HG02870 (cell line): ENCODE measurements around the gene OR4D2.
"Not testable (repeated sequence)": the region's sequence is repeated elsewhere in the genome, so short reads cannot be mapped to it uniquely, and the experiment has no call there.

ENCODE experiments used
- ATAC-seq: cut with Tn5 transposase; IDR thresholded peaks from one replicate; pipeline ENCODE4 v1.9.1; 2021; ENCODE audit warnings: mild to moderate bottlenecking, moderate library complexity; ENCODE audit not compliant: unreplicated experiment

The OR4D2 gene

DNA sequence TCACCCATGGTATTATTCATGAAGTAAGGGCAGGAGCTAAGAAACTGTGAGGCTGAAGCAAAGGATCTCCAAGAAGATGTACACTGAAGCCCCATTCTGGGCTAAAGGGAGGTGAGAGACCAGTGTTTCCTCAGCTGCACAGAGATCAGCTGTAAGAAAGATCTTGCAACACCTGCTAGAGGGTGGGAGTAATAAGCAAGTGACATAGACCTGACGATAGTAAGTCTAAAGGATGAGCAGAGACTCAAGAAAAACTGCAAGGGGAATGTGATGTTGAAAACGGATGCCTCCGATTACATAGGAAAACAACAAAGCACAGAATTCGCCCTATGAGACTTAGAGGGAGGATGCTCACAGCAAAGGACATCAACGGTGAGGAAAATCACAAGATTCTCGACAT lies at the start of gene OR4D2:
Gene OR4D2, plus strand, starts transcription at position 301 of the 400 bp plus-strand sequence. CDS start 2,674 bp downstream, outside the sequence.
- ATAC-seq = no peak

GRCh38 chr17:58117382-58117781 lies 49.4 kb upstream of the OR4D2 start:
- no peak for ATAC-seq

DNA sequence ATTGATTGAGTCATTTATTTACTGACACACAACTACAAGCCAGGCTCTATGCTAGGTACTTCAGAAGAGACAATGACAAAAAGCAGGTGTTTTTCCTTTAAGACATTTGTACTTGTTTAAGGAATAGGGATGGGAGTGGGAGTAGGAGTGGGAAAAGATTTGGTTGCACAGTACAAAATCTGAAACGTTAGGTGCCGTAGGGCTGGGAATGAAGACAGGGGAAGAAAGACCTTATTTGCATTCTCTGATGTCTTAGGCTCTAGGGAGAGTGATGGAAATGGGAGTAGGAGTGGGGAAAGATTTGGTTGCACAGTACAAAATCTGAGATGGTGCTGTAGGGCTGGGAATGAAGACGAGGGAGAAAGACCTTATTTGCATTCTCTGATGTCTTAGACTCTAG lies 47.3 kb upstream of the OR4D2 start:
- no peak for ATAC-seq

DNA sequence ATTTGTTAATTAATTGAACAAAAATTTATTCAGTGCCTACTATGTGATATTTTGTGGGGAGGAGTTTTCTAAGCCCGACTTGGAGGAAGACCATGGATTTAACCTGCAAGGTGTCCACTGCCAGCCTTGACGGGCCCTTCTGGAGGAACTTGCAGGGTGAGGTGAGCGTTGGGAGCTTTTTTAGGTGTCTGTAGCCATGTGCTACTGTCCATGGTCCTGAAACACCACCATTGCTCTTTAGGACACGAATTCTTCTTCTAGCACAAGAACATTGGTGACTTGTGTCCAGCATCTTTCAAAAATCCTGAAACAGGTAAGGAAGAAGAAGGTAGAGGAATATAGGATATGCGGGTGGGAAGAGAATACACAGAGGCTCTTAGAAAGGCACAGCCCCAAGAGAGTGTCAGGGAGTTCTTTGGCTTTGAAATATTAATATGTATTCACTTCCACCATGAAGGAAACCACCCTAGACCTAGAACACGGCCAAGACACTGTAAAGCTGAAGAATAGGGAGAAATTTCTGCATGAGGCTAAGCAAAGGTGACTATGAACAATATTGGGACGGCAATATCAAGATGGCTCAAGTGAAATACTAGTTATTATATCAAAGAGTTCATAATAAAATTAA lies 46.5 kb upstream of the OR4D2 start:
- no peak for ATAC-seq

DNA sequence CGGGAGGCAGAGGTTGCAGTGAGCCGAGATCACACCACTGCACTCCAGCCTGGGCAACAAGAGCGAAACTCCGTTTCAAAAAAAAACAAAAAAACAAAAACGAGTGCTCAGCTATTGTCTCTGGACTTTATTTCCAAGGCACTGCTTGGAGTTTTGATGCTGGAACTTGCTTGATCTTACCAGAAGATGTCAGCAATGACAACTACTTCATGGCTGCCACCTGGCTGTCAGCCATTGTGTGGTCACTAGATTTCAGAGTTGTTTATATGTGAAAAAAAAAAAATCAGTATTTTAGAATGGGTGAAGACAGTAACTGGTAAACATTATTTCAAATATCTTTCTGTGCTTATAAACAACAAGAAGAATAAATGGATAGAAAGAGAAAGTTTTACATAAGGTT lies 44.9 kb upstream of the OR4D2 start:
- no peak for ATAC-seq

DNA sequence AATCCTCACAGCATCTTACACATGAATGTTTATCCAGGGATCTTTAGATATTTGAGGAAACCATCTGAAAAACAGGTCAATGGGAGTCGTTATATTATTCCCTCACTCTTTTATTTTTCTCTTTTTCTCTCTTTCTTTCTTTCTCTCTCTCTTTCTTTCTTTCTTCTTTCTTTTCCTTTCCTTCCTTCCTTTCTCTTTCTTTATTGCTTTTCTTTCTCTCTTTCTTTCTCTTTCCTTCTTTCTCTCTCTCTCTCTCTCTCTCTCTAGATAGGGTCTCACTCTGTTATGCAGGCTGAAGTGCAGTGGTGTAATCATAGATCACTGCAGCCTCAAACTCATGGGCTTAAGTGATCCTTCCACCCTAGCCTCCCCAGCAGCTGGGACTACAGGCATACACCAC lies 38.9 kb upstream of the OR4D2 start:
- ATAC-seq = no peak

DNA sequence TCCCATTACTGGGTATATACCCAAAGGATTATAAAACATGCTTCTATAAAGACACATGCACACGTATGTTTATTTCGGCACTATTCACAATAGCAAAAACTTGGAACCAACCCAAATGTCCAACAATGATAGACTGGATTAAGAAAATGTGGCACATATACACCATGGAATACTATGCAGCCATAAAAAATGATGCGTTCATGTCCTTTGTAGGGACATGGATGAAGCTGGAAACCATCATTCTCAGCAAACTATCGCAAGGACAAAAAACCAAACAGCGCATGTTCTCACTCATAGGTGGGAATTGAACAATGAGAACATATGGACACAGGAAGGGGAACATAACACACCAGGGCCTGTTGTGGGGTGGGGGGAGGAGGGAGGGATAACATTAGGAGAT lies 34.1 kb upstream of the OR4D2 start:
- not testable (repeated sequence) for ATAC-seq

DNA sequence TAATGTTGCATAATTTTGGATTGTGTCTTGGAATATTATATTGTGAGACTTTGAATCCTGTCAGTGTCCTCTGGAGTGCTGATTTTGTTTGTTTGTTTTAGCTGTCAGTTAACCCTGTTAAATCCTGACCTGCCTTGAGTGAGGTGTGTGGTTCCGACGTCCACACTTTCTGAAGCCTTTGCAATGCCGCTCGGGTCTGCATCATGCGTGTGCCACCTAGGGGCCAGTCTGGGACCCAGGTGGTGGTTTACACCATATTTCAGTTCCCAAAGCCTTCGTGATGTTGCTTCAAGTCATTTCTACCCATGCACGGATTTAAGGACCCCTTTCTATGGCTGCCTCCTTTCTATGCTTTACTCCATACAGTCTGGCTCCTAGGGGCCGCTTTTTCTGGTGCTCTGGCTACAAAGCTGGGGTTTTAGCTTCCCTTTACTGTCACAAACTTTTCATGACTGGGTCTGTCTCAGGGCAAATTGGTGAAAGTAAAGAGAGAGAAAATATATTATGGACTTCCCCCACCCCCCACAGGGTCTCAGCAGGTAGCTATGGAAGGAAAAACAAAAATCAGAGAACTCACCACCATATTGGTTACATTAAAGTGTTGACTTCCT lies 30.0 kb upstream of the OR4D2 start:
- ATAC-seq = no peak

- ATAC-seq = no peak
Observed at GRCh38 chr17:58141505-58141904, 25.3 kb upstream of the OR4D2 start.

GRCh38 chr17:58143335-58143734 lies 23.4 kb upstream of the OR4D2 start:
- ATAC-seq = not testable (repeated sequence)

DNA sequence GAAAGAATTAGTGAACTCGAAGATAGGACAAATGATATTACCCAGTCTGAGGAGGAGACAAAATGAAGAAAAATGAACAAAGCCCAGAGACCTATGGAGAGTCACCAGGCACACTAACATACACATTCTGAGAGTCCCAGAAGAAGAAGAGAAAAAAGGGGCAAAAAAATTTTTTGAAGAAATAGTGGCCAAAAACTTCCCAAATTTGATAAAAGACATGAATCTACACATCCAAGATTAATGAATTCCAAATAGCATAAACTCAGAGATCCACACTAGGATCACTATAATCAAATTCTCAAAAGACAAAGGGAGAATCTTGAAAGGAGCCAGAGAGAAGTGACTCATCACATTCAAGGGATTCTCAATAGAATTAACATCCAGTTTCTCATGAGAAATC lies 22.0 kb upstream of the OR4D2 start:
- no peak for ATAC-seq

- no peak for ATAC-seq
Observed at GRCh38 chr17:58147930-58148434, 18.8 kb upstream of the OR4D2 start, which contains the start of gene OR4D1. Gene OR4D1 (plus strand): TSS chr17:58148384. CDS start chr17:58155154, 6,770 bp downstream.

DNA sequence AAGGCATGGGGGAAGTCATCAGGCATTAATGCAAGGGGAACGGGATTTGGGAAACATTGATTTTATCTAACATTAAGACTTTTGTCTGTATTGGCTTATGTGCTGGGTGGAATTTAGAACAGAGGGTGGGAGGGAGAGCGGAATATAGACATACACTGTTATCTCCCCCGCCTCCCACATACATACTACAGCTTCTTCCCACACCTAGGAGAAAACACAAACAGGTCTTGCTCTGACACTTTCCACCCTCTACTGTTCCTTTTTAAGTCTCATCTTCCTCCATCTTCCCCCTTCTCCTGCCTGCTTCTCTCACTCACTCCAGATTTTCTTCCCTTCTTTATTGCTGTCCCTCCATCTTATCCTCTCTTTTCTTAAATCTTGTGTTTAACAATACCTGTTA lies 18.2 kb upstream of the OR4D2 start:
- ATAC-seq = no peak

DNA sequence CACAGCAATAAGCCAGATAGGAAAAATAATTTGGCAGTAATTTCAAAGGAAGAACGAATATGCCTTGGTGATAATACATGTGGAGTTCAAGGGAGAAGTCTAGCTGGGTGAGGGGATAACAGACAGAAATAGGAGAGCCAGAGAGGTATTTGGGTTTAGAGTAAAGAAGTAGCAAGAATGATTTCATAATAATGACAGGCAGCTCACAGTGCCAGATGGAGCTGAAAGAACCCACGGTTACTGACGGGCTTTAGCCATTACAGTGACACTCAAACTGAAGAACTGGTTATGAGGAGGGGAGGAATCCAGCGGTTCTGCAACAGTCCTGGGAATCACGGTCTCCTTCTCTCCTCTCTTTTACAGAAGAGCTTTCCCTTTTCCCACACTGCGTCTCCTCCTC lies 16.4 kb upstream of the OR4D2 start:
- ATAC-seq = no peak

GRCh38 chr17:58153046-58153445 lies 13.7 kb upstream of the OR4D2 start:
- ATAC-seq = no peak

DNA sequence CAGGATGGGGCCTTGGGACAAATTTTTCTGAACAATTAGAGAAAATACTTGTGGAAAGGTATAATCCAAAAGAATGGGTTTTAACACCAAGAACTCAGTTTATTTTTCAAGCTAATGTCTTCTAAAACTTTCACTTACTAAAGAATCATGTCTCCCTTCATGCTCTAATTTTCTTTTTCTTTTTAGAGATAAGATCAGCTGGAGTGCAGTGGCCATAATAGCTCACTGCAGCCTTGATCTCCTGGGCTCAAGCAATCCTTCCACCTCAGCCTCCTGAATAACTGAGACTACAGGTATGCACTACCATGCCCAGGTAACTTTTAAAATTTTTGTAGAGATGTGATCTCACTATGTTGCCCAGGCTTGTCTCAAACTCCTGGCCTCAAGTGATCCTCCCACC lies 13.1 kb upstream of the OR4D2 start:
- no peak for ATAC-seq

DNA sequence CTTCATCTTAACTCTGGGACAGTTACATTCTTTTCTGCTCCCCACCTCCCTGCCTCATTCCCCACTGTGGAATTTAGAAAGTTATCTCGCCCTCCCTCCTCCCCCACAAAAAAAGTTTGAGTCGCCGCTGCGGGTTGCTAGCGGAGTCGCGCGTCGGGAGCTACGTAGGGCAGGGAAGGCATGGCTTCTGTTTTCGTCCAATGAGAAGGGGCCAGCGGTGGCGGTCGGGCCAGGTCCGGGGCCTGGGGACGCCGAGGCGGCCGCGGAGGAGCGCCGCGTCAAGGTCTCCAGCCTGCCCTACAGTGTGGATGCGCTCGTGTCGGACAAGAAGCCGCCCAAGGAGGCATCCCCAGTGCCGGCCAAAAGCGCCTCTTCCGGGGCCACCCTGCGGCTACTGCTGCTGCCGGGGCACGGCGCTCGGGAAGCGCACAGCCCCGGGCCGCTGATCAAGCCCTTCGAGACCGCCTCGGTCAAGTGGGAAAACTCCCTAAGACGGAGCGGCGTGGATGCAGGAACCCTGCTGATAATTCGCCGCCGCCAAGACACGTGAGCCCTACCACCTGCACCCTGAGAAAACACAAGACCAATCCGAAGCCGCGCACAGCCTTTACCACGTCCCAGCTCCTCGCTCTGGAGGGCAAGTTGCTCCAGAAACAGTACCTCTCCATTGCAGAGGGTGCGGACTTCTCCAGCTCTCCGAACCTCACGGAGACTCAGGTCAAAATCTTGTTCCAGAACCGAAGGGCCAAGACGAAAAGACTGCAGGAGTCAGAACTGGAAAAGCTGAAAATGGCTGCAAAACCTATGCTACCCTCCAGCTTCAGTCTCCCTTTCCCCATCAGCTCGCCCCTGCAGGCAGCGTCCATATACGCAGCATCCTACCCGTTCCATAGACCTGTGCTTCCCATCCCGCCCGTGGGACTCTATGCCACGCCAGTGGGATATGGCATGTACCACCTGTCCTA lies 9.7 kb upstream of the OR4D2 start:
- ATAC-seq = no peak

DNA sequence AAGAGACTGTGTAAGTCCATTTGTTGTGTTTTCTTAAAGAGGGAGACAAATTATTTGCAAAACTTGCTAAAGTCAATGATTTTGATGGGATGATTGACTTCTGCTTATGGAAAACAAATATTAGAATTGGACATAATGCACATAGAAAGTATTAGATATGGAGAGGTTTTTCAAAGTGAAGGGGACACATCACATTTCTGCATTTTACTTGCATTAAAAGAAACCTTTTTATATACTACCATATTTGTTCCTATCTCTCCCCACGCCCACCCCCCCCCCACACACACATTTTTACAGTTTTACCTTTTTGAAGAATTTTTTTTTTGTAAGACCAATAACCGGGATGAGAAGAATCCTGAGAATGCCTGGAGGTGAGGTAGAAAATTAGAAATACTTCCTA lies 8.6 kb upstream of the OR4D2 start:
- no peak for ATAC-seq

- ATAC-seq = no peak
Observed at GRCh38 chr17:58161566-58161965, 5.2 kb upstream of the OR4D2 start.

DNA sequence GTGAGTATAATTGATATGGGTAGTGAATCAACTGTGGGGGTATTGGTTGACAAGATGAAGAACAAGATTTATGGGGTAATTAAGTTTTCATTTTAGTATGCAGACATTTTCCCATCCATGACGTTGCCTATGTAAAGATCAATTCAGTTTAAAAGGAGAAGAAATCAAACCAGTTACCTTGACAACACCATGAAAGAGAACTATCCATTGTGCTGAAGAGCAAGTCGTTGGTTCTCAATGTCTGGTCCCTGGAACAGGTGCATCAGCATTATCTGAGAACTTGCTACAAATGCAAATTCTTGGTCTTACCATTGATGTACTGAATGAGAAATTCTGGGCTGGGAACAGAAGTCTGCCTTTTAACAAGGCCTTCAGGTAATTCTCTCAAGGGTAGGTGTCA lies 801 bp upstream of the OR4D2 start:
- ATAC-seq = no peak

DNA sequence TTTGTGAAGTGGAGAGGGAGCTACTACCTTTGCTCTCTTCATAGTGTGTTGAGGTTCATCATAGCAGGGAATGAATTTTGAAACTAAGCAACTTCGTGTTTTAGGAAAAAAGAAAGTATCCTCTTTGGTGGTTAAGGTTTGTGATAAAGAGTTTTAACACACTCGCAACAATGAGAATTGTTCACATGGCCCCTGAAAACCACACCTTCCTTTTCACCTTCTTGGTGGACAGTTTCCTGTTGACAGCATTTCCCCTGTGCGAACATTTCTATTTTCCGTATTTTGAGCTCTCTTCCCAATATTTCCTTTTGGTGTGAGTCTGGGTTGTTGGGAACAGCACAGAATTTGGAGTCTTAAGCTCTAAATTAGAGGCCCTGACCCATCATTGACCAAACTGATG lies 3.8 kb downstream of the OR4D2 start:
- no peak for ATAC-seq
